ENCODE measurements around the gene HPSE2.

Gene HPSE2

DNA sequence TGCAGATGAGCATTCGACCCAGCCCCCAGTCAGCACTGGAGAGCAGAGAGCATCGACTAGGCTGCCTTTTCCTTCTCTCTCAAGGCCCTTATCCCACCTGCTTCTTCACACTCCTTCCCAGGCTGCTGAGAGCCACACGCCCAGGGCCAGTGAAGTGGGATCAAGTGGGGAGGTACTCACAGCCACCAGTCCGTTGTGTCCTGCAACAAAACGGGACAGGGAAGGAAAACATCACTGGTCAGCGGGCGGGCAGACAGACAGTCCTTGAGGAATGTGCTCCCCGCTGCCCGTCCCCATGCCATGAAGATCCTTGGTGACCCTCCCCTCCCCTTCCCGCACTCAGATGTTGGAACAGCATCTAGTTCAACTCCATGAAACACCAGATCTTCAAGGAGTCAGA is 824.9 kb downstream of the HPSE2 start:
- Histone ChIP-seq H3K27me3 (ENCODE audit: control insufficient read depth, insufficient read depth, low read length) (no peaks in the 10 kb centered on the region), H3K27ac (ENCODE audit: low read length) (no peak overlapping the region)
- no CpG with 5 or more reads among the region's 10 CpGs for WGBS (ENCODE audit: insufficient coverage, insufficient read length)

DNA sequence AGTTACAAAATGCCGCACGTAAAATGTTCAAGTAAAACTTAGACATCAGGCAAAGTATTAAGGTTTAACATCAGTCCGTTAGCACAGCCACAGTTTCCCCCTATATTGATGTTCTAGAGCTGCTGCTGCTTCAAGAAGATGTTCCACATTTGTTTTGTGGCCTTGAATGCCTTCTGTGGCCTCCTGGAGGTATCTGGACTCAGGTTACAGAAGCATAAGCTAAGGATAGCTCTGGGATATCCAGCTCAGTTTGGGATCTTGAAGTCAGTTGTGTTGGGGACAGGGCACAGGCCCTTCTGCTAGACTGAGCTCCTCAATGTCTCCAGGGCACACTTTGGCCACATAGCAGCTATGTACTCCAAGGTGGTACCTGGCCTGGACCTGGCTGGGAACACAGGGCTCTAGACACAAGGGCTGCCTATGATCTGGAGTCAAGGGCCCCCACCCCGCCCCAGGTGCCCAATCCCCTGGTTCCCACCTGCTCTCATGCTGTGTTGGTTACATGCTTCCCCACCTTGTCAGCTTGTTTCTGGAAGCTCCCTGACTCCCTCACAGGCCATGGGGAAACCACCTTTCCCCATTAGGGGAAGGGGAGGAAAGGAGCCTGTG is 825.4 kb downstream of the HPSE2 start:
- Histone ChIP-seq H3K36me3 (ENCODE audit: control insufficient read depth, insufficient read depth, low read length) (no peaks in the 10 kb centered on the region), H3K4me3 (ENCODE audit: low read length) (no peak overlapping the region), H3K9me3 (ENCODE audit: control insufficient read depth, insufficient read depth, low read length) (no peaks in the 10 kb centered on the region), H3K27me3 (ENCODE audit: control insufficient read depth, insufficient read depth, low read length) (no peaks in the 10 kb centered on the region), H3K4me1 (ENCODE audit: control insufficient read depth, insufficient read depth, low read length) (0 out of 2 replicates have a peak, but pooled peaks cover under 1% of the 10 kb centered on the region), H3K27ac (ENCODE audit: low read length) (no peak overlapping the region)
- WGBS (ENCODE audit: insufficient coverage, insufficient read length) = no CpG with 5 or more reads among the region's 4 CpGs
- DNase-seq (ENCODE audit: low read depth, low spot score) = no peak

More for the DNA sequence above, 824.9 kb downstream of the HPSE2 start:
- no peak for DNase-seq (ENCODE audit: low read depth, low spot score)
- Histone ChIP-seq H3K36me3 (ENCODE audit: control insufficient read depth, insufficient read depth, low read length) (no peaks in the 10 kb centered on the region), H3K4me3 (ENCODE audit: low read length) (no peak overlapping the region), H3K4me1 (ENCODE audit: control insufficient read depth, insufficient read depth, low read length) (0 out of 2 replicates have a peak, but pooled peaks cover 3% of the 10 kb centered on the region), H3K9me3 (ENCODE audit: control insufficient read depth, insufficient read depth, low read length) (no peaks in the 10 kb centered on the region)

DNA sequence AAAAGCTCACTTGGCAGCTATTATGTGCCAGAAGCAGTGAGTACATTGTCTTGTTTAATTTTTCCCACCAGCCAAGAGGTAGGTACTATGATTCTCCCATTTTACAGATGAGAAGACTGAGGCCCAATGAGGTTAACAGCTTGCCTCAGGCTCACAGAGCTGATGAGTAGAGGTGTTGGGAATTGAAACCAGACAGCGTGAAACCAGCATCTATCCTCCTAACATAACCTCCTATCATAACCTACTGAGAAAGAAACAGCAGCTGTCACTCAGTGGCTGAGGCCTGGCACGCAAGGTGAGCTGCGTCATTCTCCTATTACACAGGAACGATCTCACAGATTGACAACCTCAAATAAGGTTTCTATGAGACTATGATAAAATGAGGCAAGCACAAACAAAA is 826.9 kb downstream of the HPSE2 start:
- WGBS (ENCODE audit: insufficient coverage, insufficient read length) = no CpG with 5 or more reads among the region's 4 CpGs

DNA sequence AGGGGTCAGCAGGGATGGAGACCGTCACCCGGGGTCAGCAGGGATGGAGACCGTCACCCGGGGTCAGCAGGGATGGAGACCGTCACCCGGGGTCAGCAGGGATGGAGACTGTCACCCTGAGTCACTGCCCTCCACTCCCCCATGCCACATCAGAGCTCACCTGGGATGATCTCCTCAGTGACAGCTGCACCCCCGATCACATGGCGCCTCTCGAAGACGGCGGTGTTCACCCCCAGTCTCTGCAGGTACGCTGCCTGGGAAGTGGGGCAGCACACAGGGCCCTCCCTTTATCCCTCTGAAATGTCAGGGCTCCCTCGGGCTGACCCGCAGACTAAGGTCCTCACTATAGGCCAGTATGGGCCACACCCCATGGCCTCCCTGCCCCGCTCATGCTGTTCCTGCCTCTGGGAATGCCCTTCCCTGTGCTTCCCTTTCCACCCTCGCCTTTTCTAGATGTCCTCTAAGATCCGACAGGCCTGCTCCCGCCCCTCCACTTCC is 827.9 kb downstream of the HPSE2 start:
- Histone ChIP-seq H3K4me1 (ENCODE audit: control insufficient read depth, insufficient read depth, low read length) (no peaks in the 10 kb centered on the region), H3K27me3 (ENCODE audit: control insufficient read depth, insufficient read depth, low read length) (no peaks in the 10 kb centered on the region), H3K9me3 (ENCODE audit: control insufficient read depth, insufficient read depth, low read length) (no peaks in the 10 kb centered on the region), H3K27ac (ENCODE audit: low read length) (no peak overlapping the region), H3K4me3 (ENCODE audit: low read length) (no peak overlapping the region), H3K36me3 (ENCODE audit: control insufficient read depth, insufficient read depth, low read length) (no peaks in the 10 kb centered on the region)
- no CpG with 5 or more reads among the region's 18 CpGs for WGBS (ENCODE audit: insufficient coverage, insufficient read length)
- DNase-seq (ENCODE audit: low read depth, low spot score) = no peak

More for the DNA sequence above, 826.9 kb downstream of the HPSE2 start:
- no peak for DNase-seq (ENCODE audit: low read depth, low spot score)
- no peaks in the 10 kb centered on the region for H3K9me3 ChIP-seq (ENCODE audit: control insufficient read depth, insufficient read depth, low read length)
- H3K27ac ChIP-seq (ENCODE audit: low read length) = no peak overlapping the region
- H3K4me1 ChIP-seq (ENCODE audit: control insufficient read depth, insufficient read depth, low read length) = no peaks in the 10 kb centered on the region
- H3K4me3 ChIP-seq (ENCODE audit: low read length) = no peak overlapping the region
- no peaks in the 10 kb centered on the region for H3K36me3 ChIP-seq (ENCODE audit: control insufficient read depth, insufficient read depth, low read length)
- H3K27me3 ChIP-seq (ENCODE audit: control insufficient read depth, insufficient read depth, low read length) = no peaks in the 10 kb centered on the region
